B cell (primary cell): ENCODE data around the gene HES6. TPM values are rescaled to one million over a fixed set of nuclear protein-coding genes. Genes with fewer than 3 reads are reported as not detected.
A peak's percentile ranks its signal among the peaks of the same experiment; 100 is the strongest.

Experiments
- ATAC-seq: fragments of 200-7000 bp; cut with Tn5 transposase; one replicate; pipeline ENCODE4 v1.10.0; 2021; ENCODE audit warnings: low read depth, mild to moderate bottlenecking, moderate number of reproducible peaks, moderate library complexity
- CTCF ChIA-PET: fragments of 350-600 bp; sonication (Branson Sonifier 250); formaldehyde crosslinking; loops from one replicate; lab custom pipeline; 2021; ENCODE audit warnings: antibody characterized with exemption, inconsistent platforms; lab: Charles Lee
- POLR2A ChIA-PET: fragments of 350-600 bp; sonication (Branson Sonifier 250); formaldehyde crosslinking; loops from one replicate; lab custom pipeline; 2021; ENCODE audit warnings: antibody characterized with exemption; lab: Charles Lee
- DNase-seq: peaks from one replicate; pipeline ENCODE4 v3.0.0; 2013
- H2AFZ ChIP-seq: 2 replicates; pipeline ENCODE4 v1.6.1; 2012; ENCODE audit warnings: mild to moderate bottlenecking, low read depth, low read length; ENCODE audit not compliant: insufficient read depth, poor library complexity, severe bottlenecking
- H3K27ac ChIP-seq, 2 donors: 1 replicate in 1 of 2; 2 replicates in 1 of 2; pipeline ENCODE4 v1.5.1; 2012 to 2013; ENCODE audit warnings: low read length in 2 of 2, mild to moderate bottlenecking in 2 of 2, moderate library complexity in 1 of 2
- H3K27me3 ChIP-seq, 4 experiments: fragments of 200-600 bp in 1 of 4; sonication (generic) in 1 of 4; replicated peaks in 1 of 4; 1 replicate in 2 of 4; 2 replicates in 2 of 4; pipeline versions ENCODE4 v1.6.1 to v1.7.0; 2013 to 2016; ENCODE audit warnings: low read length in 3 of 4, mild to moderate bottlenecking in 2 of 4, mixed read lengths in 1 of 4, moderate library complexity in 1 of 4; ENCODE audit not compliant: insufficient read depth in 4 of 4, control insufficient read depth in 3 of 4; ENCODE audit errors: control extremely low read depth in 1 of 4
- H3K36me3 ChIP-seq, 2 experiments: replicated peaks in 1 of 2; 1 replicate in 1 of 2; 2 replicates in 1 of 2; pipeline versions ENCODE4 v1.6.1 to v1.7.1; 2013; ENCODE audit warnings: low read length in 1 of 2; ENCODE audit not compliant: insufficient read depth in 2 of 2, control insufficient read depth in 1 of 2; ENCODE audit errors: control extremely low read depth in 1 of 2, extremely low read depth in 1 of 2
- H3K4me1 ChIP-seq, 2 donors: fragments of 200-600 bp in 1 of 2; sonication (generic) in 1 of 2; 1 replicate in 1 of 2; 2 replicates in 1 of 2; pipeline versions ENCODE4 v1.5.1 to v1.6.1; 2013 to 2017; ENCODE audit warnings: low read length in 2 of 2; ENCODE audit not compliant: control insufficient read depth in 2 of 2, insufficient read depth in 2 of 2
- H3K4me2 ChIP-seq: replicated peaks from 2 replicates; pipeline ENCODE3; 2012; ENCODE audit warnings: mild to moderate bottlenecking, low read depth, low read length; ENCODE audit not compliant: poor library complexity, severe bottlenecking
- H3K4me3 ChIP-seq, 5 experiments: fragments of 200-600 bp in 1 of 5; sonication (generic) in 1 of 5; 1 replicate in 3 of 5; 2 replicates in 2 of 5; pipeline versions ENCODE4 v1.5.1 to v1.7.0; 2011 to 2016; ENCODE audit warnings: low read length in 4 of 5, mild to moderate bottlenecking in 4 of 5, low read depth in 2 of 5, control low read depth in 1 of 5, moderate library complexity in 1 of 5; ENCODE audit not compliant: insufficient read depth in 1 of 5; ENCODE audit errors: control extremely low read depth in 1 of 5, extremely low read depth in 1 of 5
- H3K79me2 ChIP-seq: fragments of 200-600 bp; sonication (generic); one replicate; pipeline ENCODE4 v1.6.0; 2016; ENCODE audit warnings: low read length; ENCODE audit not compliant: control insufficient read depth, insufficient read depth
- H3K9ac ChIP-seq: fragments of 200-600 bp; sonication (generic); 2 replicates; pipeline ENCODE4 v1.6.1; 2017; ENCODE audit warnings: mild to moderate bottlenecking, low read length, moderate library complexity
- H3K9me3 ChIP-seq, 3 donors: one replicate each; pipeline versions ENCODE4 v1.6.1 to v1.7.1; 2013; ENCODE audit warnings: low read length in 2 of 3; ENCODE audit not compliant: control insufficient read depth in 2 of 3, insufficient read depth in 1 of 3; ENCODE audit errors: control extremely low read depth in 1 of 3
- H4K20me1 ChIP-seq: 2 replicates; pipeline ENCODE4 v1.6.0; 2012; ENCODE audit warnings: mild to moderate bottlenecking, low read length; ENCODE audit not compliant: insufficient read depth, control insufficient read depth, poor library complexity, severe bottlenecking
- H3K27ac Mint-ChIP-seq: one replicate; pipeline ENCODE4 v1.8.0; 2021; ENCODE audit warnings: mixed read lengths
- H3K27me3 Mint-ChIP-seq: one replicate; pipeline ENCODE4 v1.8.0; 2021; ENCODE audit warnings: mixed read lengths
- H3K4me1 Mint-ChIP-seq: one replicate; pipeline ENCODE4 v1.8.0; 2021; ENCODE audit warnings: mixed read lengths
- H3K4me3 Mint-ChIP-seq: one replicate; pipeline ENCODE4 v1.8.0; 2021; ENCODE audit warnings: mixed read lengths
- H3K9me3 Mint-ChIP-seq: one replicate; pipeline ENCODE4 v1.8.0; 2022; ENCODE audit warnings: mixed read lengths; ENCODE audit not compliant: insufficient read depth
- CTCF ChIP-seq: fragments of 200-600 bp; IDR thresholded peaks from one replicate; pipeline ENCODE4 v1.8.0; 2022; ENCODE audit warnings: antibody characterized with exemption, mild to moderate bottlenecking
- EZH2 ChIP-seq: IDR thresholded peaks from 2 replicates; pipeline ENCODE4 v1.6.1; 2012; ENCODE audit warnings: borderline replicate concordance, low read depth, mild to moderate bottlenecking, moderate library complexity, low read length; ENCODE audit not compliant: insufficient read depth, poor library complexity, severe bottlenecking
- WGBS: methylation state at CpG from one replicate; pipeline ENCODE4 v1.1.5; 2013; ENCODE audit warnings: missing lambda C conversion rate; ENCODE audit not compliant: insufficient coverage; 5-methylcytosine and 5-hydroxymethylcytosine counted together
- intact Hi-C: fragments of 100-400 bp; cut with micrococcal nuclease; formaldehyde crosslinking; loops from one replicate; pipeline ENCODE4 v1.10.0; 2022
- polyA plus RNA-seq: library from polyadenylated mRNA; depleted of rRNA; stranded (reverse); fragments of >200 nt; gene quantifications from 2 replicates; pipeline ENCODE4 v1.2.3, GENCODE V29; 2012
- total RNA-seq, 2 donors: library from RNA; stranded (reverse); fragments of 120-200 nt in 1 of 2; gene quantifications; 1 replicate in 1 of 2; 2 replicates in 1 of 2; pipeline versions ENCODE4 v1.2.3 to v1.2.4, GENCODE V29; 2013 to 2022

The HES6 gene
- total and polyA plus RNA-seq, 2 donors (not counting 1 experiment from before 2014, with no cell fraction given), result 6.5 to 14.3 TPM

GRCh38 chr2:238235331-238235732 lies 4.5 kb downstream of the HES6 start:
- ChIA-PET POLR2A (interaction anchor here (0.5 kb wide), 1 partner anchor 296 kb away, joined by 7 read pairs; no protein-coding TSS in a partner anchor), CTCF (no interaction called here)
- Mint-ChIP-seq H3K27ac (no peak overlapping the region), H3K4me1 (peaks cover 36% of the 10 kb centered on the region), H3K27me3 (peaks cover 26% of the 10 kb centered on the region), H3K9me3 (no peaks in the 10 kb centered on the region), H3K4me3 (peak overlapping the region; percentile 84)
- Histone ChIP-seq H3K9me3 (peaks cover 0 to 22% (median 0%) of the 10 kb centered on the region in 3 donors), H3K4me3 (no peak overlapping the region), H3K36me3 (no peaks in the 10 kb centered on the region), H3K27ac (no peak overlapping the region), H4K20me1 (peaks cover 5% of the 10 kb centered on the region), H2AFZ (no peak overlapping the region), H3K9ac (no peak overlapping the region), H3K4me1 (peaks cover 13 to 26% of the 10 kb centered on the region in 2 donors), H3K4me2 (no peak overlapping the region), H3K79me2 (no peaks in the 10 kb centered on the region), H3K27me3 (peaks cover 0 to 45% (median 16%) of the 10 kb centered on the region in 4 experiments)
- DNase-seq (peak; percentile 7), ATAC-seq (no peak)
- WGBS, result 76% methylated on average over 11 of the region's 11 CpGs
- TF ChIP-seq EZH2 (no peak), CTCF (no peak)
- intact Hi-C loops, result loop anchor here (5.0 kb wide), 1 partner anchor 87 kb away; the partner anchor contains the start of gene TRAF3IP1

GRCh38 chr2:238233625-238234024 lies 6.2 kb downstream of the HES6 start:
- Histone ChIP-seq H3K27ac (no peak overlapping the region), H3K9ac (no peak overlapping the region), H4K20me1 (peaks cover 2% of the 10 kb centered on the region), H3K9me3 (peaks cover 0 to 16% (median 0%) of the 10 kb centered on the region in 3 donors), H3K4me2 (no peak overlapping the region), H3K27me3 (peaks cover 0 to 38% (median 14%) of the 10 kb centered on the region in 4 experiments), H3K4me3 (no peak overlapping the region), H3K4me1 (peaks cover 7 to 19% of the 10 kb centered on the region in 2 donors), H3K79me2 (no peaks in the 10 kb centered on the region), H2AFZ (no peak overlapping the region), H3K36me3 (no peaks in the 10 kb centered on the region)
- 90% methylated on average over 8 of the region's 12 CpGs for WGBS
- Mint-ChIP-seq H3K4me3 (peak overlapping the region; percentile 58), H3K4me1 (peaks cover 34% of the 10 kb centered on the region), H3K9me3 (no peaks in the 10 kb centered on the region), H3K27me3 (peaks cover 26% of the 10 kb centered on the region), H3K27ac (no peak overlapping the region)
- intact Hi-C loops, result loop anchor here (1.0 to 5.0 kb wide), 2 partner anchors 30 to 561 kb away; partner anchors contain the start of gene ILKAP
- ChIA-PET CTCF (no interaction called here), POLR2A (interaction anchor here (0.9 kb wide), 1 partner anchor 30 kb away, joined by 3 read pairs; no protein-coding TSS in a partner anchor)
- DNase-seq (peak; percentile 7), ATAC-seq (no peak)
- no peak for TF ChIP-seq CTCF
- no peak for TF ChIP-seq EZH2
